ENCODE results near the gene FHIT.

Gene FHIT

GRCh38 chr3:61162965-61163364, 88.3 kb downstream of the FHIT start:
- DNase-seq = no peak

GRCh38 chr3:61158667-61159066, 92.6 kb downstream of the FHIT start:
- DNase-seq = no peak

- DNase-seq = no peak
These were observed 93.0 kb downstream of the FHIT start for GRCh38 chr3:61158216-61158615.

- no peak for DNase-seq
These were observed 93.8 kb downstream of the FHIT start for GRCh38 chr3:61157414-61157813.

- no peak for DNase-seq
These were observed 95.5 kb downstream of the FHIT start for GRCh38 chr3:61155701-61156292.

- no peak for DNase-seq
These were observed 96.6 kb downstream of the FHIT start for GRCh38 chr3:61154457-61155198.

- no peak for DNase-seq
These were observed 99.2 kb downstream of the FHIT start for GRCh38 chr3:61152071-61152470.

- DNase-seq = no peak
These were observed 102.0 kb downstream of the FHIT start for GRCh38 chr3:61149236-61149635.

- DNase-seq = no peak
These were observed 105.0 kb downstream of the FHIT start for GRCh38 chr3:61146010-61146890.

GRCh38 chr3:61141697-61142096, 109.6 kb downstream of the FHIT start:
- no peak for DNase-seq

- no peak for DNase-seq
These were observed 110.0 kb downstream of the FHIT start for GRCh38 chr3:61141227-61141626.

GRCh38 chr3:61139686-61140085, 111.6 kb downstream of the FHIT start:
- DNase-seq = no peak

- no peak for DNase-seq
These were observed 112.9 kb downstream of the FHIT start for GRCh38 chr3:61138401-61138800.

GRCh38 chr3:61136191-61136590, 115.1 kb downstream of the FHIT start:
- no peak for DNase-seq

- no peak for DNase-seq
These were observed 116.7 kb downstream of the FHIT start for GRCh38 chr3:61134532-61134931.

- DNase-seq = no peak
These were observed 119.2 kb downstream of the FHIT start for GRCh38 chr3:61132062-61132461.

GRCh38 chr3:61118830-61119229, 132.4 kb downstream of the FHIT start:
- no peak for DNase-seq

- no peak for DNase-seq
These were observed 134.0 kb downstream of the FHIT start for GRCh38 chr3:61117045-61117898.

GRCh38 chr3:61114316-61114953, 136.8 kb downstream of the FHIT start:
- DNase-seq = no peak

GRCh38 chr3:61111825-61112224, 139.4 kb downstream of the FHIT start:
- no peak for DNase-seq

GRCh38 chr3:61110576-61110975, 140.7 kb downstream of the FHIT start:
- no peak for DNase-seq
